Left lung (tissue), 10 donors: ENCODE measurements around the gene FNTB. TPM values are rescaled to one million over a fixed set of nuclear protein-coding genes. Genes with fewer than 3 reads are reported as not detected.

Experiments
- ATAC-seq: fragments of 200-7000 bp; cut with Tn5 transposase; one replicate; pipeline ENCODE4 v1.9.1; 2020; ENCODE audit warnings: moderate library complexity
- DNase-seq, 4 donors: peaks; one replicate each; pipeline ENCODE4 v3.0.0-alpha.2; 2013 to 2020
- H3K27ac ChIP-seq, 2 donors: fragments of 200-600 bp; sonication (generic) in 1 of 2; one replicate each; pipeline versions ENCODE4 v1.5.0 to v1.8.0; 2020 to 2021
- H3K27me3 ChIP-seq, 2 donors: fragments of 200-600 bp; sonication (generic) in 1 of 2; one replicate each; pipeline versions ENCODE4 v1.5.0 to v1.8.0; 2020 to 2021
- H3K36me3 ChIP-seq, 2 donors: fragments of 200-600 bp; sonication (generic) in 1 of 2; one replicate each; pipeline versions ENCODE4 v1.5.0 to v1.8.0; 2020 to 2021
- H3K4me1 ChIP-seq, 2 donors: fragments of 200-600 bp; one replicate each; pipeline ENCODE4 v1.8.0; 2021
- H3K4me3 ChIP-seq, 2 donors: fragments of 200-600 bp; sonication (generic) in 1 of 2; one replicate each; pipeline versions ENCODE4 v1.5.0 to v1.8.0; 2020 to 2021; ENCODE audit warnings: mild to moderate bottlenecking in 1 of 2
- H3K9me3 ChIP-seq, 2 donors: fragments of 200-600 bp; sonication (generic) in 1 of 2; one replicate each; pipeline versions ENCODE4 v1.5.0 to v1.8.0; 2020 to 2021
- intact Hi-C, 2 donors: fragments of 100-400 bp; cut with DNase I; formaldehyde crosslinking; loops; one replicate each; pipeline versions ENCODE4 v1.11.2 to v1.14.2; 2022
- polyA plus RNA-seq, 6 donors: library from polyadenylated mRNA; unstranded; fragments of 120-200 nt; gene quantifications; one replicate each; pipeline ENCODE4 v1.2.1, GENCODE V29; 2013; ENCODE audit not compliant: insufficient read length in 6 of 6
- total RNA-seq, 2 donors: library from RNA; stranded (reverse); fragmentation: NEBNext Ultra II Directional; extraction: Animal tissue kit (Norgen Biotek cat#: 25700); gene quantifications; one replicate each; pipeline ENCODE4 v1.2.1, GENCODE V29; 2021
- TF ChIP-seq, protein P1 (sequence below), 2 donors: fragments of 200-600 bp; sonication (generic) in 1 of 2; IDR thresholded peaks; one replicate each; pipeline versions ENCODE4 v1.5.0 to v1.8.0; 2021; ENCODE audit warnings: antibody characterized with exemption in 2 of 2
- donor health status: DM: no; HTN: yes; CAD: no.
- donor health status: DM: no; HTN: no; CAD: no.

FNTB gene
- total and polyA plus RNA-seq, 8 donors = 16.6 to 32.7 (median 29.4) TPM

DNA sequence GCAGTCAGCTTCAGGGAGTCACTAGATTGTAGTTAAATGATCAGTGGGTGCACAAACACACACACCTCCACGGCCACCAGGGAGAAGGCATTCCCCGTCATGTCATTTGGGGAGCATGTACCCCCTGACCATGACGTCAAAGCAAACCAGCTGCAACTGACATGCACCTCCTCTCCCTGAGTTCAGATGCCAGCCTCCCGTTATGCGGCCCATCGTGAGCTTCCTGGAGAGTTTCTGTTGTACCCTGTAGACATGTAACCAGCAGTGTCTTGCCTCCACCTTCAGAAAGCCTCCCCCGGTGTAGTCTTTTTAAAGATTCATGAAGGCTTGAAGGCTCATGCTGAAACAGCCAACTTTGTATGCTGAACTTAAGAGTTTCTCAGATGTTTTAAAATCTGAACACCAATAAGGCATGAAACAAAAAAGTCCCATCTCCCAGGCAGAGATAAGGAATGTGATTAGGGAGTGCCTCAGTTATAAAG, 54.8 kb downstream of the FNTB start:
- DNase-seq = no peak
- Histone ChIP-seq H3K4me1 (peaks cover 0 to 38% of the 10 kb centered on the region in 2 donors), H3K27ac (no peak overlapping the region), H3K36me3 (peaks cover 0 to 28% of the 10 kb centered on the region in 2 donors), H3K4me3 (no peak overlapping the region), H3K9me3 (no peaks in the 10 kb centered on the region), H3K27me3 (no peaks in the 10 kb centered on the region)
- TF ChIP-seq, protein P1, sequence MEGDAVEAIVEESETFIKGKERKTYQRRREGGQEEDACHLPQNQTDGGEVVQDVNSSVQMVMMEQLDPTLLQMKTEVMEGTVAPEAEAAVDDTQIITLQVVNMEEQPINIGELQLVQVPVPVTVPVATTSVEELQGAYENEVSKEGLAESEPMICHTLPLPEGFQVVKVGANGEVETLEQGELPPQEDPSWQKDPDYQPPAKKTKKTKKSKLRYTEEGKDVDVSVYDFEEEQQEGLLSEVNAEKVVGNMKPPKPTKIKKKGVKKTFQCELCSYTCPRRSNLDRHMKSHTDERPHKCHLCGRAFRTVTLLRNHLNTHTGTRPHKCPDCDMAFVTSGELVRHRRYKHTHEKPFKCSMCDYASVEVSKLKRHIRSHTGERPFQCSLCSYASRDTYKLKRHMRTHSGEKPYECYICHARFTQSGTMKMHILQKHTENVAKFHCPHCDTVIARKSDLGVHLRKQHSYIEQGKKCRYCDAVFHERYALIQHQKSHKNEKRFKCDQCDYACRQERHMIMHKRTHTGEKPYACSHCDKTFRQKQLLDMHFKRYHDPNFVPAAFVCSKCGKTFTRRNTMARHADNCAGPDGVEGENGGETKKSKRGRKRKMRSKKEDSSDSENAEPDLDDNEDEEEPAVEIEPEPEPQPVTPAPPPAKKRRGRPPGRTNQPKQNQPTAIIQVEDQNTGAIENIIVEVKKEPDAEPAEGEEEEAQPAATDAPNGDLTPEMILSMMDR (IDR thresholded peaks at IDR 0.05) = no peak
- no peak for ATAC-seq
- intact Hi-C loops = no loop called here

GRCh38 chr14:65042296-65042695, 55.6 kb downstream of the FNTB start:
- H3K4me3 ChIP-seq = no peak overlapping the region
- peaks cover 0 to 28% of the 10 kb centered on the region in 2 donors for H3K36me3 ChIP-seq
- H3K4me1 ChIP-seq = peaks cover 0 to 46% of the 10 kb centered on the region in 2 donors
- no peak for ATAC-seq
- TF ChIP-seq, protein P1 (IDR thresholded peaks at IDR 0.05) = no peak
- no peak for DNase-seq
- intact Hi-C loops = no loop called here
- peak overlapping the region in 1 of 2 donors; percentile 74 for H3K27ac ChIP-seq
- H3K27me3 ChIP-seq = no peaks in the 10 kb centered on the region
- H3K9me3 ChIP-seq = no peaks in the 10 kb centered on the region

DNA sequence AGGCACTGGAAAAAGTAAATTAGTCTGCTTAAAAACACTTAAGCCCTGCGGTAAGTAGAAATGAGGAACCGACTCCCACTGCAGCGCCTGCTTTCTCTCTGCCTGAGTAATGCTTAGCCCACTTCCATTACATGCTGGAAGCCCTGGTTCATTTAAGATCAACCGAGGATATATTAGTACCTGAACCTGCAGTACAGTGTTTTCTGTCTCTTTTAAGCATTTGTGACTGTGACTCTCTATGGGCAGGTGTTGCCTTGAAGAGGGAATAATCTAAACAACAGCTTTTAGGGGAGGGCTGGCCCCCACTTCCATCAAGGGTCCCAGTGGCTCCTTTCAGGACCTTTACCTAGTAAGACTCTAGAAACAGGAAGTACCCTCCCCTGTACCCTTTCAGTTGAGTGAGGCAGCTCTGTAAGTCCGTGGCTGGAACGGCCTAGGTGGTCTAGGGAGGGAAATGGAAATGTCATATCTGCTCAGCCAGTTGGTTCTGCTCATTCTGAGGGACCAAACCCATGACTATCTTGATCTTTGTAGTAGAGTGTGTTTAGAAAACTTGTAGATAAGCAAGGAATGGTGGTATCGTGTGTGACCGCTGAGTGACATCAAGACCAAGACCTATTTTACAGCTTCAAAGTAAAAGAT, 56.2 kb downstream of the FNTB start:
- H3K27me3 ChIP-seq = no peaks in the 10 kb centered on the region
- peaks cover 0 to 51% of the 10 kb centered on the region in 2 donors for H3K4me1 ChIP-seq
- H3K4me3 ChIP-seq = no peak overlapping the region
- ATAC-seq (peak; percentile 20), DNase-seq (peak in 1 of 4 donors; percentile 46)
- H3K9me3 ChIP-seq = no peaks in the 10 kb centered on the region
- peaks cover 0 to 28% of the 10 kb centered on the region in 2 donors for H3K36me3 ChIP-seq
- TF ChIP-seq, protein P1 (IDR thresholded peaks at IDR 0.05) = no peak
- intact Hi-C loops = no loop called here
- peak overlapping the region in 1 of 2 donors; percentile 74 for H3K27ac ChIP-seq

DNA sequence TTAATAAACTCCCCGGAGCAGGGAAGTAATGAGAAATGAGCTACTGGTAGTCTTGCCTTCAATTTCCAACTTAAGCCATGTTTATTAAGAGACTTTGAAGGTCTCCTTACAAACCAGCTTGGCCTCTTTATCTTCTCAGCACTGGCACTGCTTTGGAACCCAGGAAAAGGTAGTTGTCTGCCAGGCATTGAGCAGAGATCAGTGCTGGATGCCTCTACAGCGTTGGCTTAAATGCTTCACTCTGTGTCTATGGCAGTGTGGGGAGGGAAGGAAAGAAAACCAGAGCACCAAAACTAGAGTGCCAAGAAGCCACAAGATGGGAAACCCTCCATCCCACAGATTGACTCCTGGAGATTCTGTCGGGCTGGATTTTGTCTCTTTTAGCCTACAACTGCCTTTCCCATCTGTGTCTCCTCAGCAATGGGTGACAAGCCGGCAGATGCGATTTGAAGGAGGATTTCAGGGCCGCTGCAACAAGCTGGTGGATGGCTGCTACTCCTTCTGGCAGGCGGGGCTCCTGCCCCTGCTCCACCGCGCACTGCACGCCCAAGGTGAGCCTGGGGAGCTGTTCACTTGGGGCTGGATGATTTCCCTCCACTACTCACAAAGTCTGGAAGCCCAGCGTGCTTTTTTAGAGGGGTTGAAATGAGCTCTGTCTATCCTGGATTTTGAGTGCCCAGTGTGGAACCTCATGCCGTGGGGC, 57.3 kb downstream of the FNTB start:
- Histone ChIP-seq H3K27ac (peak overlapping the region in 1 of 2 donors; percentile 88), H3K4me3 (no peak overlapping the region), H3K9me3 (no peaks in the 10 kb centered on the region), H3K36me3 (peaks cover 0 to 28% of the 10 kb centered on the region in 2 donors), H3K27me3 (no peaks in the 10 kb centered on the region), H3K4me1 (peaks cover 0 to 59% of the 10 kb centered on the region in 2 donors)
- ATAC-seq = no peak
- no peak for DNase-seq
- intact Hi-C loops = no loop called here
- TF ChIP-seq, protein P1 (IDR thresholded peaks at IDR 0.05) = no peak

DNA sequence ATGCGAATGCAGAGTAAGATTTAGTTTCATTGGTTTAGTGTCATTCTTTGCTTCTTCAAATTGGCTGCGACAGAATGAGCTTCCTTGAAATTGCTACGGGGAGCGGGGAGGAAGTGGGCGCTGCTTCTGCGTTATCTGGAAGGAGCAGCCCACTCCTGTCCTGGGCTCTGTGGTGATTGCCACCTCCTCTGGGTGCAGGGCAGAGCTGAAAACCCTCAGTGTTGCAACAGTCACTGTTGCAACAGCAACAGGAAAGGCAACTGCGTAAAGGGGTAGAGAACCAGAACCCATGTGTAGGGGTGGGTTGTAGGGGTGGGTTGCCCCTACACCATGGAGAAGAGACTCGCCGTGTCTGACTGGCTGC, 57.9 kb downstream of the FNTB start:
- H3K4me1 ChIP-seq = peaks cover 0 to 59% of the 10 kb centered on the region in 2 donors
- H3K36me3 ChIP-seq = peaks cover 0 to 28% of the 10 kb centered on the region in 2 donors
- no peaks in the 10 kb centered on the region for H3K27me3 ChIP-seq
- peak overlapping the region in 1 of 2 donors; percentile 88 for H3K27ac ChIP-seq
- no peak overlapping the region for H3K4me3 ChIP-seq
- no peaks in the 10 kb centered on the region for H3K9me3 ChIP-seq
- DNase-seq = peak in 2 of 4 donors; percentile 74 to 81
- intact Hi-C loops = no loop called here
- TF ChIP-seq, protein P1 (IDR thresholded peaks at IDR 0.05) = no peak
- ATAC-seq = peak; percentile 31
